ENCODE results near the gene PVRIG. TPM values are rescaled to one million over a fixed set of nuclear protein-coding genes. Genes with fewer than 3 reads are reported as not detected.
"Not testable (repeated sequence)": the region's sequence is repeated elsewhere in the genome, so short reads cannot be mapped to it uniquely, and the experiment has no call there.

The PVRIG gene
- total RNA-seq = 0.12 TPM in 1 of 2 replicates, not detected in the other

DNA sequence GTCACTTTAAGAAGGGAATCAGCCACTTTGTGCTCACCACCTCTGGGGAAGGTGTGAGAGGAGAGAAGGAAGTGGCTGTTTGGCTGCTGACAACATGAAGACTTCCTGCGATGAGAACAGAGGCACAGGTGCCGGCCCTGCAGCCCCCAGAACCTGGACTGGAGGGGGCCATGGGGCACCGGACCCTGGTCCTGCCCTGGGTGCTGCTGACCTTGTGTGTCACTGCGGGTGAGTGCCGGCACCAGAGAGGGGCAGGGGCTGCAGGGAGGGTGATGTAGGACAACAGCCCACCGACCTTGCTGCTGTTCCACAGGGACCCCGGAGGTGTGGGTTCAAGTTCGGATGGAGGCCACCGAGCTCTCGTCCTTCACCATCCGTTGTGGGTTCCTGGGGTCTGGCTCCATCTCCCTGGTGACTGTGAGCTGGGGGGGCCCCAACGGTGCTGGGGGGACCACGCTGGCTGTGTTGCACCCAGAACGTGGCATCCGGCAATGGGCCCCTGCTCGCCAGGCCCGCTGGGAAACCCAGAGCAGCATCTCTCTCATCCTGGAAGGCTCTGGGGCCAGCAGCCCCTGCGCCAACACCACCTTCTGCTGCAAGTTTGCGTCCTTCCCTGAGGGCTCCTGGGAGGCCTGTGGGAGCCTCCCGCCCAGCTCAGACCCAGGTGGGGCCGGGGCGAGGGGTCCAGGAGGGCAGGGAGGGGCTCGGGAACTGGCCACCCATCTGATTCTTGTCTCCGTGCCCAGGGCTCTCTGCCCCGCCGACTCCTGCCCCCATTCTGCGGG is at the start of gene PVRIG:
Gene PVRIG, plus strand, starts transcription at position 149 of the 785 bp plus-strand sequence. Its CDS starts 22 bp downstream, at position 171.
- DNase-seq (ENCODE audit: extremely low read depth, low read depth, low spot score) = not testable (repeated sequence)

DNA sequence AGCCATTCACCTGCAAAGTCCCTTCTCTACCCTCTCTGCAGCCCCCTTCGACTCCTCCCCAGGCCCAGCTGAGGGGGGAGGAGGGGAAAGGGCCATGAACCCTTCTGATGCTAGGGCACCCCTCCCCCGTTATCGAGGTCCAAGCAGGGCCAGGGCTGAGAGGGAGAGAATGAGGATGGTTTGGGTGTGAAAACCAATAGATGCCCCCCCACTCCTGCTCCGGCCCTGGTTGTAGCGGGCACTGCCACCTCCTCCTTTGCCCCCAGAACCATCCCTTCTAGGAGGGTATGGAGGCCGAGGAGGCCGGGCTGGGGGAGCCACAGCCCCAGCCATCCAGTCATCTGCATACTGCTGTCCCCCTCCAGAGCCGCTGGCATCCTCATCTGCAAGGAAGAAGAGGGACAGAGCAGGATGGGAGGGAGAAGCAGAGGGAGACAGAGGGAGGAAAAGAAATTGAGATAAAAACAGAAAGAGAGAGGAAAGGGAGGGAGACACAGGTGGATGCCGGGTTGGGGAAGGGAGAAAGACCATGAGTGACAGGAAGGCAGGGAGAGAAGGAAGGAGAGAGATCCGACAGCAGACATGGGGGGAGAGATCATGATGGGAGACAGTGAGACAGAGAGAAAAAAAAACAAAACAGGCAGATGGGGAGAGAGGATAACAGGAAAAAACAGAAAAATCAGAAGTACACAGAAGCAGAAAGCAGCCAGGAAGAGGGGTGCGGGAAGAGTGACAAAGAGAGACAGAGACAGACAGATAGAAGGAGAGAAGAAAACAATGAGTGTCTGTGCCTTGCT is 49.5 kb upstream of the PVRIG start:
- no peak for DNase-seq (ENCODE audit: extremely low read depth, low read depth, low spot score)

DNA sequence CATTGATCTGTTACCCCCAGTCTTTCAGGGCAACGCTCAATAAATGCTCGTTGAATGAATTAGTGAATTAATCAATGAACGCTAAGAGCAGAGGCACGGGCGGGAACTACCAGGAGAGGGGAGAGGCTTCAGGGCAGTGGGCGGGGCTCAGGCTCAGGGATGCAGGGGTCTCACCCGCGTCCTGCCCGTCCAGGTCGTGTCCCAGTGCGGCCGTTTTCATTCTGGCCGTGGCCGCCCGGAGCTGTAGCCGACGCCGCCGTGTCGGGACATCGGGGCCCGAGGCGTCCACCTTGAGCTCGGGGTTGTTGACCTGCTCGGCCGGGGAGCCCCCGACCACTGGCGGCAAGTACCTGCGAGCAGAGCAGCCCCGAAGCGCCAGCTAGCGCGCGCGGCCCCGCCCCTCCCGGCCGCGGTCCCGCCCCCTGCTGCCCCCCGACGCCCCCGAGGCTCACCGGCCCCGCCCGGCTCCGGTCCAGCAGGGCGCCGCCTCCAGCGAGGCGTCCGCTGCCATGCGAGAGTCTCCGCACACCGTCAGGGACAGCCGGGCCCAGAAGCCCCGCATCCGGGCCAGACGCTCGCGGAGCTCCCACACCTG is 48.6 kb upstream of the PVRIG start:
- DNase-seq (ENCODE audit: extremely low read depth, low read depth, low spot score) = no peak

DNA sequence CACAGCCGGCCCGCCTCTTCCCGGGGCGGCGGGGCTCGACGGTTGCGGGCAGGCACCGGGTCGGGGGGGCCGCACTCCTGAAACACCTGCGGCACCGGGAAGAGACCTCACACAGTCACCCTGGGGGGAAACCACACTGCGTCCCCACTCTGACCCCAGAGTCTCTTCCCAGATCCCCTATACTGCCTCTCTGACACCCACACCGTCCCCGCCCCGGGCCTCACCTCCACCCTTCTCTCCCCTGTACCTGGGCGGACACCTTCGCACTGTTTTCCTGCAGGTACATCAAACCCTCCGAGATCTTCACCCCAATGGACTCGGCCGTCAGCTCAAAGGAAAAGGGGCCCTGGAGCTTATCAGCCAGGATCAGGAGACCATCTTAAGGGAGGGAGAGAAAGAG is 47.9 kb upstream of the PVRIG start:
- no peak for DNase-seq (ENCODE audit: extremely low read depth, low read depth, low spot score)

DNA sequence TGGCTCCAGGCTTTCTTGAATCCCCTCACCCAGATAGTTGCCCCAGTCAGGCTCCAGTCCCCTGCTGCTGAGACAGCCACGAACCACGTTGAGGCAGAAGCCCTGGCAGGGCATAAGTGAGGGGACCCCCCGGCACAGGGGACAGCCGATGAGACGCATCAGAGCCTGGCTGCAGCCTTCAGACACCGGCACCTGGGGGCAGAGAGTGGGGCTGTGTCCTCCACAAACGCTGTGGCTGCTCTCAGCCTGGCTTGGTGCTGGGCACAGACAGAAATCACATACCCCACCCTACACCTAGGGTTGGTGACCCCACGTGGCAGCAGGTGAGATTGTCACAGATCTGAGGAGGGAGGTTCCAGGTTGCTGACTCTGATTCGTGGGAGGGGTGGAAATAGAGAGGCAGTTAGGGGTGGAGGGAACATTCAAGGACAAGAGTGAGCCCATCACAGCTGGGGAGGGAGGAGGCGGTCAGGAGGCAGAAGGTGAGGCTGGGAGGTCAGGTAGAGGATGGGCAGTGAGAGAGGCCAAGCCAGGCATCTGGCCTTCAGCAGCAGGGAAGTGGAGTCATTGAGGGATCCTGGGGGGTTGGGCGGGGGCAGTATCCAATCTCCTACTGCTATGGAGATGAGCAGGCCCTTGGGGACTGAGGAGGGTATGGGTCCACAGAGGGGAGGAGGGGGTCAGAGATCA is 45.8 kb upstream of the PVRIG start:
- DNase-seq (ENCODE audit: extremely low read depth, low read depth, low spot score) = no peak

DNA sequence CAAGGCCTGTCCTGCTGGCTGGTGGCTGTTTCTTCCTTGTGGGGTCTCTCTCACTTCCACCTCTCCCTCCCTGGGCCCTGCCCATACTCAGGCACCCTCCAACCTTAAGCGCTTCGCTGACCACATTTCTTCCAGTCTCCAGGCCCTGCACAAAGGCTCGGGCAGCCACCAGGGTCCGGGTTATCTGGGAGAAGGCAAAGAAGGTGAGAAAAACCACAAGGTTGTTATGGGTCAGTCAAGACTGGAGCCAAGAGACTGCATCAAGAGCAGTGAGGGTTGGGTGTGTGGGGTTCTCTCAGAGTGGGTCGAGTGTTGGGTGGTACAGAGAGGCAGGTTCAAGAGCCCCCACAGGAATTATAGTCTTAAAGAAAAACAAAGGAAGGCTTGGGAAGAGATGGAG is 45.2 kb upstream of the PVRIG start:
- DNase-seq (ENCODE audit: extremely low read depth, low read depth, low spot score) = no peak

DNA sequence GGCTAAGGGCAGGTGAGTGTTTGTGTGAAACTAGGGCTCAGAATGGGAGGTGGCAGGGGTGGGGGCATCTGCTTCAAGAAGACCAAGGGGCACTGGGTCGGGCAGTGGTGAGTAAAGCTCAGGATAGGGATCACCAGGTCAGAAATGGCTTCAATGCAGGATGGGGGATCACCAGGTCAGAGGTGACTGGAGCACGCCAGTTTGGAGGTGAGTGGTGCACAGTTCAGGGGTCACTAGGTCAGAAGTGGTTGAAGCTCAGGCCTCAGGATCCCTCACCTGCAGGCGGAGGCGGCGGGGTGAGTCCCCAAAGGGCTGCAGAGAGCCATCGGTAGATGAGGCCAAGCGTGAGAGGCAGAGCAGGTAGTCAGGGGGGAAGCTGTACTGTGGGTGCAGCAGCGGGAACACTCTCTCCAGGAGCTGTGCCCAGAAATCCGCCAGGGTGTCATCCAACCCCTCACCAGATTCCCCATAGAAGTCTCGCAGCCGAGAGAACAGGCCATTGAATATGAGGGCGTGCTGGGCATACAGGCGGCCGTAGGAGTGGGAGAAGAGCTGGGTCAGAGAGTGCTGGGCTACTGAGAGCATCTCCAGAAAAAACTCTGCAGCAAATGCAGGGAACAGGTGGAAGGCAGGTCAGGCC is 44.3 kb upstream of the PVRIG start:
- no peak for DNase-seq (ENCODE audit: extremely low read depth, low read depth, low spot score)

DNA sequence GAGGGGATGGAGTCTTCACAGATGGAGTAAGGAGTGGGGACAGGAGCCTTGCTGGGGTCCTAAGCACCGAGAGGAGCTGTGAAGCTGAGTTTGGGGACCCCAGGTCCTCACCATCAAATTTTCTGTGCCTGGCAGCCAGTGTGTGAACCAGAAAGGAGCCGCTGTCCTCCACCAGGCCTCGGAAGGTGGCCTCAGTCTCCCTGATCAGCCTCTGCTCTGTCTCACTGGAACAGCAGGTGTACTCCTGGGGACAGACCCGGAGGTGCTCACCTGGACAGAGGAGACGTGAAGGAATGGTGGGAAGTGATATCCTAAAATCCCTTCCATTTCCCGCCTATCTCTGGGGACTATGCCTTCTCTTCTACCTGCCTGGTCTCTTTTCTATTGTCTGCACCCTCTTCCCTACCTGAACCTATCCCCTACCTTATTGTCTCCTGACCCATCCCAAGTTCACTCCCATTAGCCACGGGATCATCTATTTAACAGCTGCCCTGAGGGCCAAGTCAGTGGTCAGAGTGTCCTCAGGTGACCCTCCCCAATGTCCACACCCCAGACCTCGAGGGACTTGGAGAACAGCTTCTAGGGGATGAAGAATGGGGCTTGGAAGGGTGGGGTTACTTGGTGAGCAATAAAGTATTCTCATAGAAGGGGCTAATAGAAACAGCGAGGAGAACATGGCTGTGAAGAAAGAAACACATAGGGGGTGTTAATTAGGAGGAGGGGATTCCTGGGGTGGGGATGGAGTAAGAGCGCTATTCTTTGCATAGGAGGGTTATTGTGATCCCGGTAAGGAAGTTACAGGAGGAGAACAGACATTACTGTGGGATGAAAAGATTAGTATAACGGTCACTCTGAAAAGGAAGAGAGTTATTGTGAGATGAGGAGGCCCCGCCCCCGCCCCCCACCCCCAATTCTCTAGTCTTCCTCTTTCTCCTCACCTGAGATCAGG is 43.4 kb upstream of the PVRIG start:
- DNase-seq (ENCODE audit: extremely low read depth, low read depth, low spot score) = no peak

DNA sequence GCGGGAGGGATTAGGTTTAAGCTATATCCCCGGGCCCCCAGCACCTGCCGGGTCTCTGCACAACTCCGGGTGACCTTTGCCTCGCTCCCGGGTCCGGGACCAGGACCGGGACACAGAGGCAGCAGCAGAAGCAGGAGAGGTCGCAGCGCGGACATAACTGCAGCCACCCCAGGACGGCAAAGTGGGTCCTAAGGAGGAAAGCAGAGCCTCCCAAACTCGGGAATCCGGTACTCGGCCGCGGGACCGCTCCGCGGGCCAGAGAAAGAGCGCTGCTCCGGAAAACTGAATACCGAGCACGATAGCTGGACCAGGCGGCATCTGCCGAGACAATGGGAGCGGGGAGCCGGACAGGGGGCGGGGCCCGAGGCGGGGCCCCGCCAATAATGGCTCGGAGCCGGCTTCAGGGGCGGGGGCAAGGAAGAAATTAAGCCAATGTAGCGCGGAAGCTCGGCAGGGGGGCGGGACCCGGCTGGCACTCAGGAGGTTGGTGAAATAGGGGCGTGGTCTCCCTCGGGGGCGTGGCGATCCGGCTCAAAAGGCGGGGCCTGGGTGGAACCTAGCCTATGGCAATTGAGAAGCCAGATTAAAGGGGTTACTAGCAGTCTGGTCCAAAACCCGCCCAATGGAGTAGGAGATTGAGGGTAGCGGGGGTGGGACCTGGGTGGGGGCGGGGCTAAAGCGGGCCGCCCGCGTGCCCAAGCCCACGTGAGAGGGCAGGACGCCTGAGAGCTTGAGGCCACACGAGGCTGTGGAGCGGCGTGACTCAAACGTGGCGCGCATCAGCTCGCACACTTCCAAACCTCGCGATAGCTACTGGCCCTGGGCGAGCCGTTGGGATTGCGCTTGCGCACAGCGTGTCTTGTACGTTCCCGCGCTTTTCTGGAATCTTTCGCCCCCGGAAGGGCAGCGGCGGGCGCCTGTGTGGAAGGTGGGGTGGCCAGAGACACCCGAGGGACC is 42.4 kb upstream of the PVRIG start, which contains the start of the genes GPC2 and STAG3:
Gene GPC2, minus strand, starts transcription at position 337 of the 957 bp plus-strand sequence. Its CDS starts 182 bp downstream, at position 155.
Gene STAG3, plus strand, starts transcription at position 874 of the 957 bp plus-strand sequence. CDS start 2,639 bp downstream, outside the sequence.
- DNase-seq (ENCODE audit: extremely low read depth, low read depth, low spot score) = peak; percentile 68

DNA sequence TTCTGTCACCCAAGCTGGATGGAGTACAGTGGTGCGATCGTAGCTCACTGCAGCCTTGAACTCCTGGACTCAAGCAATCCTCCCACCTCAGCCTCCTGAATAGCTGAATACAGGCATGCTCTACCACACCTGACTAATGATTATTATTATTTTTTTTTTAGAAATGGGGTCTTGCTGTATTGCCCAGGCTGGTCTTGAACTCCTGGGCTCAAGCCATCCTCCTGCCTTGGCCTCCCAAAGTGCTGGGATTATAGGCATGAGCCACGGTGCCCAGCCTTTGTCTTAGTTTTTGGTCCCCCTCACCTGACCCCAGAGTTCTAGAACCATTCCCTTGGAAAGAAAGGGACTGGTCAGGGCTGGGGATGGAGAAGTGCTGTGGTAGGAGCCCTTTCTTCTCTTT is 39.7 kb upstream of the PVRIG start:
- DNase-seq (ENCODE audit: extremely low read depth, low read depth, low spot score) = not testable (repeated sequence)

DNA sequence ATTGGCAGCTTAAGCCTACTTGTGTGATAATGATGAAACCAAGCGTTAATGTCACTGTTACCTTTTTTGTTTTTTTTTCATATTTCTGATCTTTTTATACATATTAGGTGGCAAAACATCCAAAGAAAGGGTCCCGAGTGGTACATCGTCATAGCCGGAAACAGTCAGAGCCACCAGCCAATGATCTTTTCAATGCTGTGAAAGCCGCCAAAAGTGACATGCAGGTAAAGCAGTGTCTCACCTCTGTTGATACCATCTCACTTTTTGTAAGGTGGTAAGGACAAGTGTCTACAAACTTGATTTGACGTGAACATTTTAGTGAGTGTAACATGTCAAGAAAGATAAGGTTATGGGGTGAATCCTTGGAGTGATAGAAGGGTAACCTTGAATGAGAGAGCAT is 37.1 kb upstream of the PVRIG start:
- not testable (repeated sequence) for DNase-seq (ENCODE audit: extremely low read depth, low read depth, low spot score)

DNA sequence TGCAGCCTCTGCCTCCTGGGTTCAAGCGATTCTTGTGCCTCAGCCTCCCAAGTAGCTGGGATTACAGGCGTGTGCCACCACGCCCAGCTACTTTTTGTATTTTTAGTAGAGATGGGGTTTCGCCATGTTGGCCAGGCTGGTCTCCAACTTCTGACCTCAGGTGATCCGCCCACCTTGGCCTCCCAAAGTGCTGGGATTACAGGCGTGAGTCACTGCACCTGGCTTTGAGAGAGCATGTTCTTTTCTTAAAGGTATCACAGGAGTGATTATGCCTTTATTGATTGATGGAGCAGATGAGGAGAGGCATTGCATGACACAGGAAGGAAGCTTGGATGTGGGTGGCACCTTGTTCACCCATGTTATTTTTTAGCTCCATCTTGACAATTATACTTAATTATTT is 36.7 kb upstream of the PVRIG start:
- DNase-seq (ENCODE audit: extremely low read depth, low read depth, low spot score) = not testable (repeated sequence)

DNA sequence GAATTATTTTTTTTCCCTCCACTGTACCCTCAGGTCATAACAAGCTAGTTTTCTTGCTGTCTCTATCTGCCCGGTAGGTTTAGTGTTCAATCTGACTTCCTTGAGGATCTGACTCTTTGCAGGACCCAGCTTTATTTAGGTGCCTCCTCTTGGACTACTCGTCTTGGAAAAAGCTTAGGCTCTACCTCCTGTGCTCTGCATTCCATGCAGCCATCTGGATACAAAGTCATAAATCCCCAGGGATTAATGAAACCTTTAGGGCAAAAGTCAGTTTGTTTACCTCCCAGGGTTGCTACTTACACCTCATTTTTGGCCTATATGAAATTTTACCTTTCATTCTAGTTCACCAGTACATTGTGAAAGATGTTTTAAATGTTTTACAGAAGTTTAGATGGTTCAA is 34.0 kb upstream of the PVRIG start:
- no peak for DNase-seq (ENCODE audit: extremely low read depth, low read depth, low spot score)

DNA sequence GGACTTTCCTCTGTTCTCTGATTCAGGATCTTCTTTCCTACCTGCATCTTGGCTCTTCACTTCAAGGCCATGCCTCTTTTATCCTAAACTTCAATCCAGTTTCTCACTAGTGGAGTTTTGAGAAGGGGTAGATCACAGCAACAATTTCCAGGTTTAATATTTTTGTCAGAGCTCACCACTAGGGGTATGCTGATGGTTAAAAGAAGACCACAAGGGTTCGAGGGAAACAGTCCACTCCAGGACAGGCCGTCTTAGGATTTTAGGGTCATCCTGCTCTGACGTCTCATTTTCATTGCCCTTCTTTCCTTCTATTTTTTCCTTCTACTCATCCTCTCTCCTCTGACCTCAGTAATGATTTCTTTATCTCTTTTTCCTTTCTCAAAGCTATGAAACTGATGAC is 30.7 kb upstream of the PVRIG start:
- DNase-seq (ENCODE audit: extremely low read depth, low read depth, low spot score) = no peak

DNA sequence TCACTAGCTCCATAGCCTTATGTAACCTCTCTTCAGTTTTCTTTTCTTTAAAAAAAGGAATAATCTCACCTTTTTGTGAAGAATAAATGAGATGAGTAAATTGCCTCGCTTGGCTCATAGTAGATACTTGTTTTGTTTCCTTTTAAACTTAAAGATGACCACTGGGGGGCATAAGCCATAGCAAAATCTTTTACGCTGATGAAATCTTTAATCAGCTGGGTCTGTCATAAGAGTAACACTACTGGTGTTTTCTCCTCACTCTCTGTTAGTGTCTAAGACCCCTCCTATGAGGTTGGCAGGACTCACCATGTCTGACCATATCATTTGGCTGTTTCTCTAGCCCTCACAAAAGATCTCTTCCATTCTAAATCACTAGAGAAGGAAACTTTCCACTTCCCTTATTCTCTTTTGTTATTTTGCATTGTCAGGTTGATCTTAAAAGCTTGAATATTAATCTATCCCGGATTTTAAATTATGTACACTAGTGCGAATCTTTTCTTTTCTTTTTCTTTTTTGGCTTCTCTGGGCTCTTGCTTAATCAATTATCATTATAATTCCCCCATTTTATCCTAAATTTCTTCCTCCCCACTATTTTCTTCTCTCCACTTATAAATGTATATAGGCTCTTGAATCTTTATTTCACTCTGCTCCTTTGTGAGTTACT is 29.6 kb upstream of the PVRIG start:
- no peak for DNase-seq (ENCODE audit: extremely low read depth, low read depth, low spot score)

DNA sequence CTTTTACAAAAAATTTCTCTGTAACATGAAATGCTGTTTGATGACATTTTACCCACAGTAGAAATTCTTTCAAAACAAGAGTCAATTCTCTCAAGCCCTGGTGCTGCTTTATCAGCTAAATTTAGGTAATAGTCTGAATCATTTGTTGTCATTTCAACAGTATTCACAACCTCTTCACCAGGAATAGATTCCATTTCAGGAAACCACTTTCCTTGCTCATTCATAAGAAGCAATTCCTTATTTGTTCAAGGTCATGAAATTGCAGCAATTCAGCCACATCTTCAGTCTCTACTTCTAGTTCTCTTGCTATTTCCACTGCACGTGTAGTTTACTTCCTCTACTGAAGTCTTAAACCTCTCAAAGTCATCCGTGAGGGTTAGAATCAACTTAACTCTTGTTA is 28.0 kb upstream of the PVRIG start:
- no peak for DNase-seq (ENCODE audit: extremely low read depth, low read depth, low spot score)

DNA sequence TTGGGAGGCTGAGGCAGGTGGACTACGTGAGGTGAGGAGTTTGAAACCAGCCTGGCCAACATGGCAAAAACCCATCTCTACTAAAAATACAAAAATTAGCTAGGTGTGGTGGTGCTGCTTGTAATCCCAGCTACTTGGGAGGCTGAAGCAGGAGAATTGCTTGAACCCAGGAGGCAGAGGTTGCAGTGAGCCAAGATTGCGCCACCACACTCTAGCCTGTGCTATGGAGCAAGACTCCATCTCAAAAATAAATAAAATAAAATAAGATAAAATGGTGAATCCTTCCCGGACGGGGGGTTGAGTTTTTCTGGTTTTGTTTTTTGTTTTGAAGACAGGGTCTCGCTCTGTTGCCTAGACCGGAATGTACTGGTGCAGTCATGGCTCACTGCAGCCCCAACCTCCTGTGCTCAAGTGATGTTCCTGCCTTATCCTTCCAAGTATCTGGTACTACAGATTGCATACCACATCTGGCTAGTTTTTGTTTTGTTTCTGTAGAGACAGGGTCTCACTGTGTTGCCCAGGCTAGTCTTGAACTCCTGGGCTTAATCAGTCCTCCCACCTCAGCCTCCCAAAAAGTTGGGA is 27.4 kb upstream of the PVRIG start:
- DNase-seq (ENCODE audit: extremely low read depth, low read depth, low spot score) = not testable (repeated sequence)

Data from glomerular endothelial cell (primary cell).